Gastrocnemius medialis (tissue), 4 donors: ENCODE measurements around the gene CSH2. TPM values are rescaled to one million over a fixed set of nuclear protein-coding genes. Genes with fewer than 3 reads are reported as not detected.
"Not testable (repeated sequence)": the region's sequence is repeated elsewhere in the genome, so short reads cannot be mapped to it uniquely, and the experiment has no call there.

Experiments used
- ATAC-seq, 2 donors: fragments of 150-250 bp; one replicate each; pipeline ENCODE4 v1.9.1; 2016
- DNase-seq, 2 donors: peaks; one replicate each; pipeline ENCODE4 v3.0.0-alpha.2; 2019
- H3K27ac ChIP-seq, 4 donors: fragments of 200-600 bp; sonication (generic); 1 replicate in 1 of 4; 2 replicates in 3 of 4; pipeline ENCODE4 v1.5.1; 2016 to 2018; ENCODE audit warnings: mild to moderate bottlenecking in 2 of 4, moderate library complexity in 1 of 4
- H3K27me3 ChIP-seq, 3 donors: fragments of 200-600 bp; sonication (generic) in 2 of 3; 1 replicate in 1 of 3; 2 replicates in 2 of 3; pipeline versions ENCODE4 v1.5.1 to v1.6.0; 2016 to 2019; ENCODE audit warnings: mild to moderate bottlenecking in 1 of 3, moderate library complexity in 1 of 3
- H3K36me3 ChIP-seq, 2 donors: fragments of 200-600 bp; sonication (generic) in 1 of 2; one replicate each; pipeline ENCODE4 v1.5.1; 2017 to 2018
- H3K4me1 ChIP-seq, 2 donors: fragments of 200-600 bp; sonication (generic) in 1 of 2; one replicate each; pipeline ENCODE4 v1.5.1; 2016 to 2017; ENCODE audit warnings: mild to moderate bottlenecking in 2 of 2
- H3K4me3 ChIP-seq, 4 donors: fragments of 200-600 bp; sonication (generic) in 3 of 4; 1 replicate in 1 of 4; 2 replicates in 3 of 4; pipeline ENCODE4 v1.5.1; 2016 to 2019; ENCODE audit warnings: mild to moderate bottlenecking in 2 of 4
- H3K9me3 ChIP-seq, 3 donors: fragments of 200-600 bp; sonication (generic) in 2 of 3; 1 replicate in 1 of 3; 2 replicates in 2 of 3; pipeline ENCODE4 v1.5.1; 2016 to 2019
- CTCF ChIP-seq, 5 experiments: fragments of 450-650 bp in 3 of 5; fragments of 200-600 bp in 2 of 5; sonication (generic) in 2 of 5; IDR thresholded peaks in 4 of 5; conservative IDR thresholded peaks in 1 of 5; 1 replicate in 4 of 5; 2 replicates in 1 of 5; pipeline ENCODE4 v1.5.1; 2016 to 2019; ENCODE audit warnings: antibody characterized with exemption in 5 of 5, mild to moderate bottlenecking in 3 of 5, moderate library complexity in 3 of 5
- POLR2A ChIP-seq, 2 donors: fragments of 450-650 bp; IDR thresholded peaks; one replicate each; pipeline ENCODE4 v1.6.1; 2017; ENCODE audit warnings: antibody characterized with exemption in 2 of 2, mild to moderate bottlenecking in 2 of 2, moderate library complexity in 2 of 2
- in situ Hi-C, 4 donors: fragments of 200-750 bp; cut with MboI; loops; one replicate each; pipeline versions ENCODE4 v1.15.0 to v1.8.0; 2017; ENCODE audit warnings: low sequenced_read_pairs in 4 of 4
- intact Hi-C: fragments of 100-400 bp; cut with DNase I; formaldehyde crosslinking; loops from one replicate; pipeline ENCODE4 v1.15.1; 2023; ENCODE audit warnings: low total_unique reads
- total RNA-seq, 4 donors: library from RNA; depleted of rRNA; stranded (reverse); fragments of >200 nt; gene quantifications; one replicate each; pipeline versions ENCODE4 v1.1.0 to v1.2.3, GENCODE V29; 2016

The CSH2 gene
- total RNA-seq, 4 donors from 2014 or later, result not detected

- Histone ChIP-seq H3K27ac (peak overlapping the region; percentile 96 to 99 (median 96)), H3K27me3 (no peaks in the 10 kb centered on the region), H3K36me3 (no peaks in the 10 kb centered on the region), H3K4me1 (peaks cover 30 to 37% of the 10 kb centered on the region in 2 donors), H3K9me3 (no peaks in the 10 kb centered on the region), H3K4me3 (peak overlapping the region; percentile 63 to 94 (median 76))
- TF ChIP-seq POLR2A (IDR thresholded peaks at IDR 0.05) (no peak), CTCF (IDR thresholded peaks at IDR 0.05 in 4 of 5, conservative IDR thresholded peaks at IDR 0.05 in 1 of 5) (no peak)
- intact Hi-C loops, result loop anchor here (1.0 to 10.0 kb wide), 7 partner anchors 17 to 1779 kb away; partner anchors contain the start of genes CCDC47, CEP95, DDX5 and FTSJ3
- ATAC-seq (no peak), DNase-seq (no peak)
- in situ Hi-C loops, result loop anchor here in 2 of 4 donors (25.0 kb wide), 2 partner anchors 407 to 668 kb away; partner anchors contain the start of genes CEP95 (in 1 of the 2), CYB561 (in 1 of the 2) and DDX5 (in 1 of the 2)
Observed at GRCh38 chr17:63843910-63844677, 29.4 kb downstream of the CSH2 start.

GRCh38 chr17:63843387-63843888 is 30.0 kb downstream of the CSH2 start:
- ATAC-seq, H3K27me3 ChIP-seq, H3K36me3 ChIP-seq, DNase-seq, H3K9me3 ChIP-seq: not testable (repeated sequence)
- intact Hi-C loops, result loop anchor here (1.0 to 10.0 kb wide), 7 partner anchors 16 to 1779 kb away; partner anchors contain the start of genes CCDC47, CEP95, DDX5 and FTSJ3
- Histone ChIP-seq H3K4me1 (peaks cover 36 to 39% of the 10 kb centered on the region in 2 donors), H3K27ac (peak overlapping the region; percentile 96 to 99 (median 96)), H3K4me3 (peak overlapping the region; percentile 63 to 94 (median 76))
- in situ Hi-C loops, result loop anchor here in 2 of 4 donors (25.0 kb wide), 2 partner anchors 406 to 669 kb away; partner anchors contain the start of genes CEP95 (in 1 of the 2), CYB561 (in 1 of the 2) and DDX5 (in 1 of the 2)

GRCh38 chr17:63842540-63843386 is 30.7 kb downstream of the CSH2 start, which contains the start of gene SMARCD2:
Gene SMARCD2 (minus strand): TSS chr17:63842685. CDS start chr17:63842674, 11 bp downstream.
- in situ Hi-C loops (loop anchor here in 2 of 4 donors (25.0 kb wide), 2 partner anchors 405 to 670 kb away; partner anchors contain the start of genes CEP95 (in 1 of the 2), CYB561 (in 1 of the 2) and DDX5 (in 1 of the 2)), intact Hi-C loops (loop anchor here (1.0 to 10.0 kb wide), 7 partner anchors 15 to 1778 kb away; partner anchors contain the start of genes CCDC47, CEP95, DDX5 and FTSJ3)
- no peaks in the 10 kb centered on the region for H3K36me3 ChIP-seq
- H3K4me3 ChIP-seq, result peak within 1 kb of the TSS; percentile 77 to 96 (median 91)
- no peaks in the 10 kb centered on the region for H3K9me3 ChIP-seq
- H3K4me1 ChIP-seq, result peaks cover 42 to 45% of the 10 kb centered on the region in 2 donors
- no peaks in the 10 kb centered on the region for H3K27me3 ChIP-seq
- ATAC-seq, result peak; percentile 67 to 68
- TF ChIP-seq POLR2A (IDR thresholded peaks at IDR 0.05), result peak; percentile 80 to 82
- TF ChIP-seq CTCF (IDR thresholded peaks at IDR 0.05 in 4 of 5, conservative IDR thresholded peaks at IDR 0.05 in 1 of 5), result peak in 3 of 5 experiments; percentile 23 to 54 (median 47)
- DNase-seq, result peak; percentile 99
- peak within 1 kb of the TSS; percentile 96 to 99 (median 96) for H3K27ac ChIP-seq

GRCh38 chr17:63842173-63842539 is 31.3 kb downstream of the CSH2 start:
- in situ Hi-C loops, result loop anchor here in 2 of 4 donors (25.0 kb wide), 2 partner anchors 405 to 670 kb away; partner anchors contain the start of genes CEP95 (in 1 of the 2), CYB561 (in 1 of the 2) and DDX5 (in 1 of the 2)
- ATAC-seq (peak; percentile 3 to 5), DNase-seq (no peak)
- Histone ChIP-seq H3K36me3 (no peaks in the 10 kb centered on the region), H3K27ac (peak overlapping the region; percentile 96 to 99 (median 96)), H3K9me3 (no peaks in the 10 kb centered on the region), H3K4me3 (peak overlapping the region; percentile 77 to 96 (median 91)), H3K27me3 (no peaks in the 10 kb centered on the region), H3K4me1 (peaks cover 49 to 51% of the 10 kb centered on the region in 2 donors)
- TF ChIP-seq POLR2A (IDR thresholded peaks at IDR 0.05), result no peak
- TF ChIP-seq CTCF (IDR thresholded peaks at IDR 0.05 in 4 of 5, conservative IDR thresholded peaks at IDR 0.05 in 1 of 5), result no peak
- intact Hi-C loops, result loop anchor here (2.0 to 10.0 kb wide), 5 partner anchors 101 to 1777 kb away; partner anchors contain the start of genes CEP95, DDX5, MAP3K3 and MED13
